Hepatic stellate cell (primary cell): ENCODE data around the gene VSNL1.
A peak's percentile ranks its signal among the peaks of the same experiment; 100 is the strongest.

Experiments
- DNase-seq: peaks from one replicate; pipeline ENCODE4 v3.0.0; 2011; ENCODE audit warnings: low spot score

VSNL1 gene

DNA sequence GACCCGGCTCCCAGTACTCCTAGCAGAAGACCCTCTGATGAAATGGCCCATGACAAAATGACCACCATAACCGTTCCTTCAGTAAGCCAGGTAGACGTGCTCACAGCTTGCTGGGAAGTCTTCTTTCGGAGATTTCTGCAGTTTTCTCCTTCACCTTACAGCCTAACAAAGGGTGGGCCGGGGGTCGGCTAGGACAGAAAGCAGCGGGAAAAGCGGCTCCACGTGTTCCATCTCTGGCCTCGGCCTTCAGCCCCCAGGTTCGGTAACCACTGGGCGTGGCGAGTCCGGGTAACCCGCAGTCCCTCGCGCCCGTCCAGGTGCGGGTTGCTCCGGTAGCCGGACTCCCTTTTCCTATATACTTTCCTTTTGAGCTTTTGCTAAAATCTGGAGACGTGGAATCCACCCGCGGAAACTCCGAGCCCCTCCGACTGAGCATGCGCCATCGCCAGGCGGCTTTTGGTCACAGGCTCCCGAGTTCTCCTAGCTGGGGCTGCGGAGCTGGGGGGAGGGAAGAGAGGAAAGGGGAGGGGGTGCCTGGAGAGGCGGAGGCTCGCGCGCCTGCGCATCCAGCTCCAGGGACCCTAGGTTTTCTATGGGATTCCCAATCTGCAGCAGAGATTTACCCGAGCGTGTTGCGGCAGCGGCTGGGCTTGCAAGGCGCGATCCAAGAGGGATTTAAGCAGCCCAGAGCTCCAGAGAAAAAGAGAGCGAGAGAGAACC is at the start of gene VSNL1:
VSNL1 (plus strand) TSS at position 604 of the 720 bp plus-strand sequence. CDS start 51,379 bp downstream, outside the sequence.
- DNase-seq: peak; percentile 52

DNA sequence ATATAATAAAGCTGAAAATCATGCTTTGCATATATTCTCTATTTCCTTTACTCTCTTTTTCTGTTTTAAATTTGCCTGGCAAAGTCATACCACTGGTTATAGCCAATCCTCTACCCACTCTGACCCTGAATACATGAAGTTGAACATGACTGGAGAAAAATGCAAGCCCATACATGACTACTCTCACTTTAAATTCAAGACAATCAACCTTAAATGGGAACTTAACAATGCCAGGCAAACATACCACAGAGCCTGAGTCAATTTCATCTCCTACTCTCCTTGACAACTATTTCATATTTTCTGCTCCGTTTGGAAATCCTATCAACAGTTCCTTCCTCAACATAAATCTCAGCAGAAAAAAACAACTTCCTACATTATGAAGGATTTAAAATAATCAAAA is 44.9 kb upstream of the VSNL1 start:
- no peak for DNase-seq

DNA sequence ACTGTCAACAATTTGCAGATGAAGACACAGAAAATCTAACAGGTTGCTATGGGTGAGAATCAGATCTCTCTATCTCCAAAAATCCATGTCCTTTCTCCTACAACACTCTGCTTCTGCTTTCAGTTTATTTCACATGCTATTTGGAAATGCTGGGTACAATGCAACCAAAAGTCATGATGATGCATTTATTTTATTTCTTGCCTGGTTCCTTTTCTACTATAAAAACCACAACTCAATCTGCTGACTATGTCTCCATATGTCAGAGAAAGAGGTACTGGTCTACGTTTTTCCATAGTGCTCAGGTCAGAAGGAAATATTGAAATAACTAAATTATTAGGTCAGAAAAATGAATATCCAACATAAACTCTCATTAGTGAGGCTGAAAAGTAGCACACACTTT is 42.8 kb upstream of the VSNL1 start:
- DNase-seq: no peak

DNA sequence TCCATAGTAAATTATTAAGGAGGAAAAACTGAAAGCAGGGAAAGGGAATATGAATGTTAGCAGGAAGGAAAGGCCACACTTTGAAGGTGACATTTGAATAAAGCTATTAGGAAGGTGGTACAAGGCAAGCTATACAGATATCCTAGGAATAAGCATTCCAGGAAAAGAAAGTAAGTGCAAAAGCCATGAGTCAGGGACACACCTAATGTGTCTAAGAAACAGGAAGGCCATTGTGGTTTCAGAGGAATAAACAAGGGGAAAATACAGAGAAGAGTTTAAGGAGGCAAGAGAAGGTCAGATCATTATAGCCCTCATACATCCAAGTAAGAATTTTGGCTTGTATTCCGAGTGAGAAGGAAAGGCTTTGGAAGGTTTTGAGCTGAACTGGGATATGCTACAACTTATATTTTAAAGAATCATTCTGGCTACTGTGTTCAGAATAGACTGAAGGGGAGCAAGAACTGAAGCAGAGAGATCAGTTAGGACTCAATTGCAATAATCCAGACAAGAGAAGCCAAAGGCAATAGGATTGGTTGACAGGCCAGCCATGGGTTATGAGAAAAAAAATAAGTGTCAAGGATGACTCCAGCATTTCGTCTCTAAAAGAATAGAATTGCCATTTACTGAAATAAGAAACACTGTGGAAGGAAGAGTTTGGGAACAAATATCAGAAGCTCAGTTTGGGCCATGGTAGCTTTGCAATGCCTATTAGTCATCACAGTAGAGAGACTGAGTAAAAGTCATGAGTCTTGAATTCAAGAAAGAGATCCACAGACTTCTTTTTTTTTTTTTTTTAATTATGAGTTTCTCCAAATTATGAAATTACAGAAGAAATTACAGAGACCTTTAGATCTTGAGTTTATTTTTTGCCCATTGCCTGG is 33.5 kb upstream of the VSNL1 start:
- no peak for DNase-seq

DNA sequence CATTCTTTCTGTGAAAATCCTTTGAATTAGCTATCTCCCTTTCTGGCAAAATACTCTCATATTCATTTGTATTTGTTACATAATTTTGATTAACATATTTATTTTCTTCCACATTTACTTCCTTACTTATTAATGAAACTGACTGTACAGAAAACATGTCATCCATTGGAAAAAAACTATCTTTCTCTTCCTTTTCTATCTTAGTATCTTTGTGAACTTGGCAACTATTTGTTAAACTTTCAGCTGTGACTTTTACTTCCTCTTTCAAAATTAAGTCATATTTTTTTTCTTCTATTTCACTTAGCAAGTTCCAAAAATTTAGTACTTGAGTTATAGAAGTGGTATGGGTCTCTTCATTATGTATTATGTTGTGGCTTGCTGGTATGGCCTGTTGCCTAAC is 24.8 kb upstream of the VSNL1 start:
- no peak for DNase-seq

DNA sequence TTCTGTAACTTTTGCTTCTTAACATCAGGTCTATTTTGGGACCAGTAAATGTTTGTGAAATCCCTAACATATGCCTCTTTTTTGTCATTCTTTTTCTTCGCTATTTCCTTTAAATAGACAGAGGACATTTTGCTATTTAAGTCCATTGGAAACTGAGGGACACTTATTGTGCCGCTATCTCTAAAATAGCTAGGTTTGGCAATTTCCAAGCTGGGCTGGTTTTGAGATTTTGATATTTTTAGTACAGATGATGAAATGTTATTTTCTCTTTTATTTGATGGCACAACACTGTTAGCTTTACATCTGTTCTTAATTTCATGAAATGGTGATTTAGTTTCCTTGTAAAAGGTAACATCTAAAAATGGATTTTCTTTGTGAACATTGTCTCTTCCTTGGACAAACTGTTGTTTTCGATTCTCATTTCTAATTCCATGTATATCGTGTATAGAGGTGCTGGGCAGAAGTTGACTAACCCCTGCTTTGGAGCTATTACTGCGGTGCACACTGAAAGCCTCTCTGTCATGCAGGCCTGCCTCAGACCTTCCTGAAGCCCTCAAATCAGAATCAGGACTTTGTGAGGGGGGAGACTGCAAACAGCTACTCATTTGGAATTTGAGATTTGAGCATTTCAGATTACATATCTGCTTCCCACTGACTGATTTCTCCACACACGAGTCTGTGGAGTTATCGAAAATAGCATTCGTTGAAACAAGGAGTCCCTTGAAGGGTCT is 22.9 kb upstream of the VSNL1 start:
- no peak for DNase-seq

DNA sequence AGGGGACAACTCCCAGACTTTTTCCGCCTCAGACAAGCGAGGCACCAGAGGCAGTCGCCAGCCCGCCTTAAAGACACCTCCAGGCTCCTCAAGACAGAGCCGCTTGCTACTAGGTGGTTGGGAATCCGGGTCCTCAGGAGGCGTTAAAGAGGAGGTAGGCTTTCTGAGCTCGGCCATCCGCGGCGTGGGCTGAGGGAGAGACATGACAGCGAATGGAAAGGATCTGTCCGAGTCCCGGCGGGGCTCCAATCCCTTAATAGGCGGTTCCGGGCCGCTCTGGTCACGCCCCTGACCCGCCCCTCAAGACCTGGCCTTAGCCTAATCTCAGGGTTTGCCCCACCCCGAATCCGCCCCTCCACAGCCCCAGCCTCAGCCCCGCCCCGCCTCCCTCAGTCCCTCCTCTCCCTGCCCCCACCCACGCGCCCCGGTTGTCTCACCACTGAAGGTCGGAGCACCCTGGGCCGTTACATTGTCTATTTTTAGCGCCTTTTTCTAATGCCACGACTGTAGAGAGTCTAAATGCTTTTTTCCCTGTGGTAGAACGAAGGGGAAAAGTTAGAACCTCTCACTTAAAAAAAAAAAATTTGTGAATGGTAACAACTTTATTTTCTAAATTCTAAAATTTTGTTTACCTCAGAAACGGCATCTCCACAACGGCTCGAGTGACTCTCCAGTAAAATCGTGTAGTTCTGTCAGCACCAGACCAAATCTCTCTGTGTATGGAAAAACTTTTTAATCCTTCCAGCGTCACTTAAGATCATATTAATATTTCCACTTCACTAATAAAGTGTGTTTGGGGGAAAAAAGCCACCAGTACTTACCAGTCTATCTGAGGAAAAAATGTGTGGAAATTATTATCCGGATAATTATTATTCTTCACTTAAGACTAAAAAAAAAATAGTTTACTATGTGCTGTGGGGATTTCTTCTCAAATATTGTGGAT is 22.0 kb upstream of the VSNL1 start, which contains the start of gene RAD51AP2:
RAD51AP2 (minus strand) TSS at position 229 of the 943 bp plus-strand sequence; CDS start at position 204, 25 bp downstream.
- DNase-seq: peak; percentile 57

DNA sequence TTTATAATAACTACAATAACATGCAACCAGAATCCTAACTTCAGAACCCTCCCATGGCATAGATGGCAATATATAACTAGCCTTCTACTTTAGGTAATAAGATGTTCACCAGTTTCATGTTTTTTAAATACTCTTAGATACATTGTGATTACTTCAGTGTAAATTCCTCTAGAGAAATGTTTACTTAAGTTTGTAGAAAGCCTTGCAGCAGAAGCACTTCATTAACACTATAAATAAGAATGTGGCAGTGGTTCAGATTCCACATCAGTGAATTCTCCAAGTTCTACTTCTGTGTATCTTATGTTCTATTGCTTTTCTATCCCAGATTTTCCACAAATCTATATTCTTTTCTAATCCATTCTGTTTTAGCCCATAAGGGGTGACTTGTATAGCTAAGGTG is 21.0 kb upstream of the VSNL1 start:
- no peak for DNase-seq

DNA sequence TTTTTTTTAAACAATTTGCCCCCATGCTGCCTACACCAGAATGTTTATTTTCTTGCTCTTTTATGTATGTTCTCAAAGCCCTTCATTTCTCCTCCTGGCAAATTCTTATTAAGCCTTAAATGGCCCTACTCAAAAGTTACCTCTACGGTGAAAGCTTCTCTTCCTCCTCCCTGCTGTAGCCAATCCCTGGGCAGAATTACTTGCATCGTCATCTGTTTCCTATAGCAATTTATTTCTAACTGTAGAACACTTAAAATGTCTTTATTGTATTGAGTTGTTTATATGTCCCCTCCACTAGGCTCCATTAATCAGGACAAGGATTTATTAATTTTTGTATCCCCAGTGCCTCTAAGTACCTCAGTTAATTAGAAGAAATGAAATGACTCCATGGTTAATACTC is 19.7 kb upstream of the VSNL1 start:
- no peak for DNase-seq

DNA sequence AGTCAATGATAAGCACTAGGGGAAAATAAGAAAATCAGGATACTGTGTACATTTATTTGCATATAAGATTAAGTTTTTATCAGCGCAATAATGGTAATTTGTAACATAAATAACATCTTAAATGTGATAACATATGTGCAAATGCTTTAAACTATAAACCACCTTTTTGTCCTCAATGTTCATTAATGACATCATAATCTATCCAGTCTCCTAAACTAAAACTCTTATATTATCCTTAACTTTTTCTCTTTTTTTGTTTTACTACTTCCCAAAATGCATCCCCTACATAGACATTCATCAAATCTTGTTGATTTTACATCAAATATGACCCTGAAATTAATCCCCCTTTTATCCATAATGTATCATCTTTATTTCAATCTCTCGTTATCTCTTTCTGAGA is 18.9 kb upstream of the VSNL1 start:
- no peak for DNase-seq

DNA sequence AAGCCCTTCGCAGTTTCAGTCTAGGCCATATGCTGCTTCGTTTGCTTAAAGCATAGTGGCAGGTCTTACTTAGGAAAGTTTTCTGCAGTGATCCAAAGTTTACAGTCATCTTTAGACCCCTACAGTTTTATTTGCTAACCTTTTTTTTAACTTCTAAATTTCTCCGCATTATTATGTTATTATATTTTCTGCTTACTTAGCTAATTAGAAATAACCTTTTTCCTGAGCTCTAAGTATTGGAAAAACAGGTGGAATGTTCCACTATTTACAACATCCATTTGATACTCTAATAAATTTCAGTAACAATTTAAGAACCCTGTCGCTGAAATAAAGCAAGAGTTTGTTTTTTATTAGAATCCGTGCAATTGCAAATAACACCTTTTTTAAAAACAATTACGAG is 18.2 kb upstream of the VSNL1 start:
- no peak for DNase-seq

DNA sequence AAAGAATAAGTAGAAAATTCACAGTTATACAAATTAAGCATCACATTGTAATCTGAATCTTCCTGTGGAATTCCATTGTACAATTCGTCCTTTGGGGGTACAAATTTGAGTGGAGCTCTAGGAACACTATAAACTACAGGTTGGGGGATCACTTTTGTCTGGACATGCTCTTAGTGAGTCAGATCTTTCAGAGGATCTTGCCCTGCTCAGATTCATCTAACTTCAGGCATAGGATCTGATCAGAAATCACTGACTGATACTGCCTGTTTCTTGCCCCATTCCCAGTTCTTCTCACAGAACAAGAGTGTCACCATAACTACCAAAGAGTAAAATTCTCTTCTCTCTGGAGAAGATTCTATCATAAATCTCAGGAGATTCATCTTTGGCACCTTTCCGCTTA is 10.7 kb upstream of the VSNL1 start:
- no peak for DNase-seq

DNA sequence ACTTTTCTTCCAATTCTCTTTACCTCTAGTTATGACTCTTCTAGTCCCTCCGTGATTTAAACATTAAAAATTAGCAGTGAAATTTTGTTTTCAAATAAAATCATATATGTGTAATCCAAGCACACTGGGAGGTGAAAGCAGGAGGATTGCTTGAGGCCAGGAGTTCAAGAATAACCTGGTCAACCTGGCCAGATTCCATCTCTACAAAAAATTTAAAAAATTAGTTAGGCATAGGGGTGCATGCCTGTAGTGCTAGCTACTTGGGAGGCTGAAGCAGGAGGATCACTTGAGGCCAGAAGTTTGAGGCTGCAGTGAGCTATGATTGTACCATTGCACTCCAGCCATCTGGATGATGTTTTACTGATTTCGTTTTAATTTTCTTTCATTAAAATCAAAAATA is 7.0 kb upstream of the VSNL1 start:
- no peak for DNase-seq

DNA sequence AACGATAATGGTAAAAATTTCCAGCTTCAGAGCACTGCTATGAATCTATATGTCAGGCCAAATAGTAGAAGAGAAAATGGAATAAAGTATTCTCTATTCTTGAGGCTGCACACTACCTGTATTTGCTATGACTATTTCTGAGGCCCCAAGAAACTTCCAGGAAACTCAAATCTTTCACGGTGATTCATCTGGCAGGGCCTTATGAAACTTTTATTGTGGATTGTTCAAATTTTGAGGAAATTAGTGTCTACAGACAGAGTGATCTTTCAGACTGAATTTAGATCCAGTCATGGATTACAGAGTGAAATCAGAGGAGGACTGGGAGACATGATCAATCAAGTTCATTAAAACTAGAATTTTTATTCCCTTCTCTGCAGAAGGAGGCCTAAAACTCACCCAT is 4.1 kb upstream of the VSNL1 start:
- no peak for DNase-seq

DNA sequence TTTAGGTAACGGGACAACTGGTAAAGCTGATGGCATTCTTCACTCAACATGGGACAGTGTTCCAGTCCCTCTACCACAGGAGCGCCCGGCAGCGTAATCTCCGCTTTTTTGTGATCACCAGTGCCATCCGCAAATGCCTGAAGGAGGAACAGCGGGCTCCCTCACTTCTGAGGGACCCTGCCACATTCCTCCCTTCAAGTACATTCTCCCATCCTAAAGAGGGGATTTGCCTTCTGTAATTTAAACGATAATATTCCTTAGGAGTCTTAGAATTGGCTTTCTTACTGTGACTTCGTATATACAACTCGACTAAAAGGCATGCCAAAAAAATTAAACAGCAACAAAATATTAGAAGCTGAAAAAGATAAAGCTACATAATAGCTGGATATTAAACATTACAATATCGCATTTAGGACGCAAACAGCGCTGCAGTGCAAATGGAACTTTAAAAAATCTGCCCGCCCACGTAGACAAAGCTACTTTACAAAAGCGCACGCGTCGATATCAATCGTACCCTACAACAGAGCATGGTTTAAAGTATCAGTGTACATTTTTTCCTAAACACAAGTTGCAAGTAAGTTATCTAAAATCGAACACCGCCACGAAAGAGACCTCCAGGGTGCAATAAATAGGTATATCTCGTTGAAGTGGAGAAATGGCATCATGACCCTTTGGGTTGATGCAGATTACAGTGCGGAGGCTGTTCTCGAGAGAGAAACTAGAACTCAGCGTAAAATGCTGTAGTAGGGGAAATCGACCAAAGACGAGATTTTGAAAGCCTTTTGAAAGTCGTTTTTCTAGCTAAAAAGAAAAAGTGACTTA is 2.3 kb upstream of the VSNL1 start:
- no peak for DNase-seq

DNA sequence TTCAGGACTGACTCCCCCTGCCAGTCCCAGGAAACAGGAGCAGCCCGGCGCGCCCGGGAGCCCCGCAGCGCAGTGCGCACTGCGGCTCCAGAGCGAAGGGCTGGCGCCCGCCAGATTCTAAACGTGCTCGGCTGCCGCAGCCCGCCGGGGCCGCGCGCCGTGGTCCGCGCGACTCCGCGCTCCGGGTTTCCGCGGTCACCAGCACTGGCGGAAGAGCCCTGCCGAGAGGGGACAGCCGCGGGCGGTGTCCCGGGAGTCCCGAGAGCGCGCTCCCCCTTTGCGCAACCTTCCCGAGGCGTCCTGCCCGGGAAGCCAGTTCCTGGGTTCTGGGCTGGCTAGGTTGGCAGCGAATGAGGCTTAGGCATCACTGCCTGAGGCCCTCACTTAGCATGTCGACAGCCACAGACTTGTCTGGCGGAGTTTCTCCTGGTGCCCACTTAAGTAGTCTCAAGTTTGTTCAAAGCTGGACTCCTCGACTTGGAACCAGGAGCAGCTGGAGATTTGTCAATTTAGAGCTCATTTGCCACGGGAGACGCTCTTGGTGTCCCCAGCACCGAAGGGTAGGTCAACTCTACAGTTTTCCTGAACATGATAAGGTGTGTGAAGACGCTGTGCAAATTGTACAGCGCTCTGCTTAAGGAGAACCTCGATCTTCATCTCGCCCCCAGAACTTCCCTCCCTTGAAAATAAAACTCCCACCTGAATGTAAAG is 1.5 kb upstream of the VSNL1 start:
- DNase-seq: peak; percentile 49

DNA sequence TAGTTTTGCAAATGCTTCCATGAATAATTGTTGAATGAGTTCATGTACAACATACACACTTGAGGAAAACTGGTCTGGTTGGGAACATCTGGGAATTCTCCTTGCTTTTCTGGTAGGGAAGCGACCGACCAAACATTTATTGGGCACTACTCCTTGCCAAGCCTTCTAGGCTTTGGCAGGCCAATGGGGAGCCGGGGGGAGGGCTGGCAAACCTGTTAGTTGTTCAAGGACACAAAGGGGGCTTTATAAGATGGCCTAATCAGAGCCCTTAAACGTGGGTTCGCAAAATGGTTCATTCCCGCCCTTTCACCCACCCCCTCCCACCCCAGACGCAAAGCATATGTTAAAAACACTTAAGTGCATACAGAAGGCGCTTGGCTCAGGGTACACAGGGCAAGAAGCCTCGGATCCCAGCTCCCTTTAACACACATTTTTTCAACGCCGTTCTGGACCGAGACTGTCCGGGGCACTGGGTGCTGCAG is 844 bp upstream of the VSNL1 start:
- DNase-seq: no peak

DNA sequence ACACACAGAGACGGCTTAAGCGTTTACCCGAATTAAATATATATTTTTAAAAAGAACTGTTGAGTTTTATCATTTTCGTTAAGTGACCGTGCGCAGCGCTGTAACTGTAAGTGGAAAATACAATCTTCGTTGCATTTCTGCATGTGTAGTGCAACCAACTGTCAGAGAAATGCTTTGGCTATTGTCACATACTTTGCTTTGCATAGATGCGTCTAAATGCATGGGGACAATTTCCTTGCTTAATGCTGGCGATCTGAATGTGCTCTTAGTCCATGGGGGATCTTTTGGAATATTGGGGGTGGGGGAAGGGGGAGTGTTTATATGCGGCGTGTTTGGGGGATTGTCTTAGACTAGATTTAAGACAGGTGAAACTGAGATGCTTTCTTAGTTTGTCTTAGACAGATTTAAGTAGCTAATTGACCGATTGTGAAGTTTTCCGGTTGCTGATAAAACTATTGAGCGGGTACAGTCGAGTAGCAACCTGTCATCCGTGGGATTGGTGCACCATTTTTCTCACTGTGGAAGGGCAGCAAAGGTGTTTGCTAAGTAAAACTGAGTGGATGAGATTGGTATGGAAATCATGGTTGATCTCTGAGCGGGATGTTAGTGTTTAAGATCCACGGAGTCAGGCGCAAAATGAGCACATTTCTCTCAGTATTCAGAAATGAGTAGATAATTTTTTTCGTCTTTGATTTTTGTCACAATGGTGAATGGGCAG is 476 bp downstream of the VSNL1 start:
- DNase-seq: no peak

DNA sequence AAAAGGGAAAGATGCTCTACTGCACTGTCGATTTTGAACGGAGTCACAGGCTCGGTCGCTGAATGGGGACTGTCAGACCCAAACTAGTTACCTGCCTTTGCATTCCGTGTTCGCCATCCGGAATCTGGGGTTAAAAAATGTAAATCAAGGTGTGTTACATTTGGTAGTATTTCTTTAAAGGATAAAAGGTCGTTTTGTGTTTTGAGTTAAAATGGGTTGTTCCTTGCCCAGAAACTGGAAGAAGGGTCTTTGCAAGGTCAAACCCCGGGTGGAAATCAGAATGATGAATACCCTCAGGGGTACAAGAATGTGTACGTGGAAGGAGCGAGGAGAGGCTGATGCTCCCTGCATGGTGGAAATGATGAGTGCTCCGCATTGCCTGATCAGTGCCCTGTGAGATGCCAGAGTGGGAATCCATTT is 1.0 kb downstream of the VSNL1 start:
- no peak for DNase-seq
